H1 (cell line): ENCODE results near the gene ADM5. TPM values are rescaled to one million over a fixed set of nuclear protein-coding genes. Genes with fewer than 3 reads are reported as not detected.
A peak's percentile ranks its signal among the peaks of the same experiment; 100 is the strongest.

Source experiments
- CTCF ChIA-PET: fragments of 300-600 bp; sonication (Branson Sonifier 250); formaldehyde crosslinking; loops from one replicate; lab custom pipeline; 2021; ENCODE audit not compliant: partially characterized antibody; lab: Charles Lee
- POLR2A ChIA-PET: fragments of 300-600 bp; sonication (Branson Sonifier 250); formaldehyde crosslinking; loops from one replicate; lab custom pipeline; 2021; ENCODE audit warnings: inconsistent platforms; ENCODE audit not compliant: partially characterized antibody; lab: Charles Lee
- DNase-seq, 2 experiments: peaks; one replicate each; pipeline versions ENCODE4 v3.0.0 to v3.0.0-alpha.2; 2010 to 2022; ENCODE audit warnings: low spot score in 2 of 2, low read depth in 1 of 2, mixed read lengths in 1 of 2
- FAIRE-seq: peaks from 2 replicates; lab custom pipeline; 2011; peaks lifted over from hg19 to GRCh38; lab: Jason Lieb, UNC
- H2AFZ ChIP-seq: 2 replicates; pipeline ENCODE4 v1.8.1; 2012; ENCODE audit warnings: low read length, inconsistent platforms
- H2AK5ac ChIP-seq: 2 replicates; pipeline ENCODE4 v1.6.1; 2013; ENCODE audit warnings: low read depth, low read length
- H2BK120ac ChIP-seq: replicated peaks from 2 replicates; pipeline ENCODE3; 2013; ENCODE audit warnings: low read depth, low read length, inconsistent platforms
- H2BK12ac ChIP-seq: 2 replicates; pipeline ENCODE4 v1.6.1; 2013; ENCODE audit warnings: low read depth, low read length
- H2BK15ac ChIP-seq: 2 replicates; pipeline ENCODE4 v1.6.1; 2013; ENCODE audit warnings: low read length
- H2BK20ac ChIP-seq: 2 replicates; pipeline ENCODE4 v1.6.1; 2013; ENCODE audit warnings: low read length
- H2BK5ac ChIP-seq: 2 replicates; pipeline ENCODE4 v1.6.1; 2013; ENCODE audit warnings: low read depth, low read length
- H3K14ac ChIP-seq: 2 replicates; pipeline ENCODE4 v1.6.1; 2013; ENCODE audit warnings: inconsistent platforms; ENCODE audit not compliant: insufficient read length
- H3K18ac ChIP-seq: 2 replicates; pipeline ENCODE4 v1.6.1; 2013; ENCODE audit warnings: low read length; ENCODE audit errors: extremely low read depth
- H3K23ac ChIP-seq: 2 replicates; pipeline ENCODE4 v1.6.1; 2013; ENCODE audit warnings: inconsistent platforms; ENCODE audit not compliant: insufficient read length
- H3K23me2 ChIP-seq: 2 replicates; pipeline ENCODE4 v1.6.1; 2013; ENCODE audit warnings: low read depth, low read length
- H3K27ac ChIP-seq: 2 replicates; pipeline ENCODE4 v1.6.1; 2011; ENCODE audit warnings: low read depth, low read length, inconsistent platforms
- H3K27me3 ChIP-seq, 4 experiments: replicated peaks in 1 of 4; 1 replicate in 1 of 4; 2 replicates in 3 of 4; pipeline versions ENCODE4 v1.6.1 to v1.8.1; 2011 to 2013; ENCODE audit warnings: low read length in 3 of 4, mild to moderate bottlenecking in 3 of 4, inconsistent platforms in 2 of 4, mixed read lengths in 2 of 4, moderate library complexity in 1 of 4; ENCODE audit not compliant: control insufficient read depth in 3 of 4, insufficient read depth in 3 of 4; ENCODE audit errors: extremely low read depth in 1 of 4
- H3K36me3 ChIP-seq, 4 experiments: 2 replicates each; pipeline versions ENCODE4 v1.6.1 to v1.8.1; 2011 to 2013; ENCODE audit warnings: mild to moderate bottlenecking in 4 of 4, low read length in 3 of 4, moderate library complexity in 2 of 4, control low read depth in 1 of 4, inconsistent platforms in 1 of 4; ENCODE audit not compliant: insufficient read depth in 4 of 4, control insufficient read depth in 2 of 4
- H3K4ac ChIP-seq: replicated peaks from 2 replicates; pipeline ENCODE3; 2013; ENCODE audit warnings: low read length, low read depth, mixed read lengths, inconsistent platforms; ENCODE audit not compliant: insufficient read length
- H3K4me1 ChIP-seq, 4 experiments: replicated peaks in 1 of 4; 1 replicate in 1 of 4; 2 replicates in 3 of 4; pipeline versions ENCODE4 v1.6.1 to v1.8.1; 2011 to 2013; ENCODE audit warnings: low read length in 3 of 4, inconsistent platforms in 2 of 4, mixed read lengths in 1 of 4; ENCODE audit not compliant: insufficient read depth in 4 of 4, control insufficient read depth in 3 of 4
- H3K4me2 ChIP-seq, 2 experiments: 2 replicates each; pipeline versions ENCODE4 v1.6.1 to v1.8.1; 2011 to 2013; ENCODE audit warnings: low read depth in 2 of 2, low read length in 2 of 2, control low read depth in 1 of 2, inconsistent platforms in 1 of 2, mild to moderate bottlenecking in 1 of 2; ENCODE audit not compliant: insufficient read depth in 1 of 2
- H3K4me3 ChIP-seq, 4 experiments: fragments of 200-600, 300-600 bp in 1 of 4; sonication (generic), shearing (Covaris generic), sonication (Bioruptor Twin) in 1 of 4; 2 replicates each; pipeline versions ENCODE4 v1.5.1 to v1.8.1; 2011 to 2016; ENCODE audit warnings: low read length in 4 of 4, low read depth in 3 of 4, control low read depth in 2 of 4, inconsistent platforms in 2 of 4, mild to moderate bottlenecking in 2 of 4, mixed read lengths in 1 of 4, moderate library complexity in 1 of 4; ENCODE audit not compliant: insufficient read depth in 2 of 4; ENCODE audit errors: extremely low read depth in 1 of 4
- H3K56ac ChIP-seq: replicated peaks from 2 replicates; pipeline ENCODE3; 2013; ENCODE audit warnings: low read depth, mild to moderate bottlenecking, mixed read lengths, low read length, inconsistent platforms; ENCODE audit not compliant: insufficient read length
- H3K79me1 ChIP-seq: 2 replicates; pipeline ENCODE4 v1.6.1; 2013; ENCODE audit warnings: low read depth, low read length, control low read depth
- H3K79me2 ChIP-seq, 2 experiments: 2 replicates each; pipeline versions ENCODE4 v1.6.1 to v1.8.1; 2012 to 2013; ENCODE audit warnings: low read length in 2 of 2, mild to moderate bottlenecking in 2 of 2, inconsistent platforms in 1 of 2; ENCODE audit not compliant: insufficient read depth in 2 of 2, control insufficient read depth in 1 of 2
- H3K9ac ChIP-seq, 4 experiments: replicated peaks in 1 of 4; 1 replicate in 1 of 4; 2 replicates in 3 of 4; pipeline versions ENCODE4 v1.6.1 to v1.8.1; 2011 to 2013; ENCODE audit warnings: low read depth in 3 of 4, low read length in 3 of 4, control low read depth in 2 of 4, mild to moderate bottlenecking in 2 of 4, moderate library complexity in 2 of 4, inconsistent platforms in 1 of 4; ENCODE audit errors: extremely low read depth in 1 of 4
- H3K9me3 ChIP-seq, 2 experiments: 2 replicates each; pipeline versions ENCODE4 v1.6.1 to v1.8.1; 2012 to 2013; ENCODE audit warnings: mild to moderate bottlenecking in 2 of 2, moderate library complexity in 2 of 2, control low read depth in 1 of 2, inconsistent platforms in 1 of 2, low read depth in 1 of 2, low read length in 1 of 2, mixed read lengths in 1 of 2; ENCODE audit not compliant: insufficient read depth in 2 of 2
- H4K20me1 ChIP-seq, 2 experiments: replicated peaks in 1 of 2; 2 replicates each; pipeline versions ENCODE3 to v1.8.1; 2011 to 2013; ENCODE audit warnings: inconsistent platforms in 2 of 2, low read length in 2 of 2, mild to moderate bottlenecking in 1 of 2; ENCODE audit not compliant: insufficient read depth in 2 of 2, control insufficient read depth in 1 of 2
- H4K5ac ChIP-seq: 2 replicates; pipeline ENCODE4 v1.6.1; 2013; ENCODE audit warnings: low read length, low read depth, mixed read lengths, inconsistent platforms; ENCODE audit not compliant: insufficient read length
- H4K8ac ChIP-seq: 2 replicates; pipeline ENCODE4 v1.8.0; 2013; ENCODE audit warnings: mild to moderate bottlenecking, moderate library complexity, low read length, inconsistent platforms; ENCODE audit not compliant: insufficient read depth; ENCODE audit errors: extremely low read depth
- H4K91ac ChIP-seq: replicated peaks from 2 replicates; pipeline ENCODE3; 2013; ENCODE audit warnings: low read length, mixed read lengths, inconsistent platforms; ENCODE audit not compliant: insufficient read length
- ASH2L ChIP-seq: fragments of 200-600, 300-600 bp; sonication (generic); IDR thresholded peaks from one replicate; pipeline ENCODE4 v1.7.1; 2017; ENCODE audit warnings: low read length
- RBBP5 ChIP-seq: IDR thresholded peaks from 2 replicates; pipeline ENCODE4 v1.7.1; 2012; ENCODE audit warnings: low read depth, mild to moderate bottlenecking, inconsistent platforms, low read length, moderate library complexity, borderline replicate concordance
- SIN3A ChIP-seq, 2 experiments: IDR thresholded peaks in 1 of 2; conservative IDR thresholded peaks in 1 of 2; 2 replicates each; pipeline ENCODE4 v1.6.1; 2011 to 2012; ENCODE audit warnings: low read length in 2 of 2, improper control_type of control experiment in 1 of 2, low read depth in 1 of 2, mild to moderate bottlenecking in 1 of 2
- WGBS, 2 experiments: shearing (Covaris generic) in 1 of 2; methylation state at CpG; one replicate each; pipeline versions ENCODE4 v1.1.6 to v1.1.7; 2013 to 2015; ENCODE audit warnings: low lambda C conversion rate in 2 of 2, mixed read lengths in 2 of 2, inconsistent platforms in 1 of 2, low coverage in 1 of 2, missing lambda C conversion rate in 1 of 2; ENCODE audit not compliant: insufficient replicate concordance in 2 of 2, insufficient coverage in 1 of 2, insufficient read length in 1 of 2; ENCODE audit errors: extremely low coverage in 1 of 2, missing lambda C conversion rate in 1 of 2; 5-methylcytosine and 5-hydroxymethylcytosine counted together
- polyA plus RNA-seq, 7 experiments: library from polyadenylated mRNA; depleted of rRNA in 3 of 7; stranded (reverse) in 5 of 7; unstranded in 2 of 7; fragments of >200 nt in 5 of 7; fragments of 200-250 nt in 2 of 7; gene quantifications; 1 replicate in 5 of 7; 2 replicates in 1 of 7; 4 replicates in 1 of 7; pipeline versions ENCODE4 v1.2.1 to v1.2.3, GENCODE V29; 2011 to 2013; ENCODE audit warnings: missing spikeins in 2 of 7, mixed read lengths in 2 of 7
- total RNA-seq: library from RNA; stranded (reverse); fragmentation: NEBNext Ultra II Directional; extraction: Animal tissue kit (Norgen Biotek cat#: 25700); gene quantifications from 2 replicates; pipeline ENCODE4 v1.2.1, GENCODE V29; 2021

ADM5 gene
- total and polyA plus RNA-seq, 2 of the 8 experiments (the other 6 are each of a cell fraction or from before 2014, with no cell fraction given) = 2.5 to 2.6 TPM

GRCh38 chr19:49665036-49665350 is 24.4 kb upstream of the ADM5 start:
- Histone ChIP-seq H3K9me3 (peaks cover 7% of the 10 kb centered on the region in 2 experiments), H2BK12ac (peak overlapping the region; percentile 43; the same call in 1 of the 2 replicates), H3K79me2 (peaks cover 5 to 32% of the 10 kb centered on the region in 2 experiments; a peak in 2 of 4 replicates), H3K79me1 (peaks cover 5% of the 10 kb centered on the region), H3K27me3 (no peaks in the 10 kb centered on the region), H3K23me2 (peaks cover 15% of the 10 kb centered on the region), H4K8ac (peak overlapping the region; percentile 69; the same call in 1 of the 2 replicates), H3K4ac (no peak overlapping the region), H3K4me3 (peak overlapping the region; percentile 89 to 98 (median 96)), H3K36me3 (peaks cover 12 to 38% (median 28%) of the 10 kb centered on the region in 4 experiments; a peak in 7 of 8 replicates), H3K14ac (no peak overlapping the region), H3K56ac (peak overlapping the region; percentile 86), H4K91ac (peak overlapping the region; percentile 54), H4K5ac (peak overlapping the region; percentile 90), H3K23ac (no peak overlapping the region), H3K27ac (peak overlapping the region; percentile 72), H3K4me1 (peaks cover 0 to 7% (median 2%) of the 10 kb centered on the region in 4 experiments; a peak in 4 of 7 replicates), H2AK5ac (peak overlapping the region; percentile 66; the same call in 1 of the 2 replicates), H2AFZ (no peak overlapping the region), H4K20me1 (peaks cover 9 to 10% of the 10 kb centered on the region in 2 experiments), H3K18ac (peak overlapping the region; percentile 96), H2BK120ac (no peak overlapping the region), H2BK20ac (no peak overlapping the region), H3K4me2 (peak overlapping the region; percentile 85 to 89), H2BK5ac (peak overlapping the region; percentile 86), H2BK15ac (no peak overlapping the region), H3K9ac (peak overlapping the region; percentile 49 to 92 (median 80))
- TF ChIP-seq ASH2L = peak; percentile 5
- TF ChIP-seq RBBP5 = no peak
- no peak for TF ChIP-seq SIN3A (conservative IDR thresholded peaks at IDR 0.05 in 1 of 2, IDR thresholded peaks at IDR 0.05 in 1 of 2; ENCODE audit: low read depth in 1 of 2, low read length in 2 of 2)
- WGBS, 2 experiments = 2% methylated on average over 7 of the region's 7 CpGs; no CpG with 5 or more reads in 1 of the 2 experiments
- ChIA-PET CTCF (interaction anchor here (1.3 to 2.3 kb wide), 6 partner anchors 10 to 25 kb away, joined by 4 to 13 read pairs (median 6); partner anchors contain the start of gene ADM5), POLR2A (interaction anchor here (0.8 to 18.0 kb wide), 12 partner anchors 9 to 144 kb away, joined by 3 to 275 read pairs (median 8); partner anchors contain the start of genes ADM5, CPT1C, NOSIP and PRMT1)
- DNase-seq = no peak
- no peak for FAIRE-seq
